Small intestine (tissue), 7 donors: ENCODE data around the gene DUS1L. TPM values are rescaled to one million over a fixed set of nuclear protein-coding genes. Genes with fewer than 3 reads are reported as not detected.

Source experiments
- DNase-seq, 2 donors: peaks; one replicate each; pipeline versions ENCODE4 v3.0.0 to v3.0.0-alpha.2; 2013
- FAIRE-seq: peaks from 2 replicates; lab custom pipeline; 2012; peaks lifted over from hg19 to GRCh38; lab: Jason Lieb, UNC
- H3K27ac ChIP-seq, 3 donors: one replicate each; pipeline ENCODE4 v1.5.1; 2013; ENCODE audit warnings: low read length in 2 of 3, mild to moderate bottlenecking in 2 of 3, control low read depth in 1 of 3, inconsistent platforms in 1 of 3, low read depth in 1 of 3, moderate library complexity in 1 of 3
- H3K27me3 ChIP-seq, 3 donors: one replicate each; pipeline ENCODE4 v1.6.1; 2013; ENCODE audit warnings: low read length in 3 of 3, inconsistent platforms in 1 of 3; ENCODE audit not compliant: control insufficient read depth in 3 of 3, insufficient read depth in 3 of 3
- H3K36me3 ChIP-seq, 3 donors: one replicate each; pipeline ENCODE4 v1.6.1; 2013; ENCODE audit warnings: low read length in 3 of 3, inconsistent platforms in 1 of 3, low read depth in 1 of 3, mild to moderate bottlenecking in 1 of 3, moderate library complexity in 1 of 3; ENCODE audit not compliant: control insufficient read depth in 3 of 3, insufficient read depth in 2 of 3
- H3K4me1 ChIP-seq, 3 donors: one replicate each; pipeline ENCODE4 v1.6.1; 2013; ENCODE audit warnings: low read length in 2 of 3, inconsistent platforms in 1 of 3, low read depth in 1 of 3, mild to moderate bottlenecking in 1 of 3, moderate library complexity in 1 of 3; ENCODE audit not compliant: control insufficient read depth in 3 of 3, insufficient read depth in 2 of 3
- H3K4me3 ChIP-seq, 3 donors: one replicate each; pipeline ENCODE4 v1.5.1; 2013; ENCODE audit warnings: low read length in 3 of 3, control low read depth in 1 of 3, inconsistent platforms in 1 of 3, low read depth in 1 of 3, mild to moderate bottlenecking in 1 of 3, moderate library complexity in 1 of 3
- H3K9me3 ChIP-seq, 2 donors: one replicate each; pipeline ENCODE4 v1.6.1; 2013; ENCODE audit warnings: low read depth in 1 of 2, low read length in 1 of 2; ENCODE audit not compliant: control insufficient read depth in 2 of 2, insufficient read depth in 1 of 2
- WGBS, 3 donors: extraction: QIAGEN DNeasy Blood & Tissue Kit; methylation state at CpG; one replicate each; pipeline ENCODE4 v1.1.7; 2013; 5-methylcytosine and 5-hydroxymethylcytosine counted together
- polyA plus RNA-seq, 4 donors: library from polyadenylated mRNA; stranded (reverse) in 3 of 4; unstranded in 1 of 4; fragments of 200-250 nt in 3 of 4; fragments of 120-200 nt in 1 of 4; gene quantifications; one replicate each; pipeline versions ENCODE4 v1.2.1 to v1.2.3, GENCODE V29; 2013
- donor health status: healthy with polysubstance abuse.
- donor health status: control.
- donor health status: control.
- donor health status: Bipolar disorder and iron deficiency.
- donor health status: healthy.

Gene DUS1L
- polyA plus RNA-seq, 4 donors = 86.6 to 170 (median 127) TPM

GRCh38 chr17:82081966-82082365 lies 16.4 kb upstream of the DUS1L start:
- H3K9me3 ChIP-seq = no peaks in the 10 kb centered on the region
- FAIRE-seq (no peak), DNase-seq (no peak)
- 91 to 93% (median 93%) methylated on average over 18 to 22 of the region's 22 CpGs for WGBS, 3 donors
- H3K27ac ChIP-seq = no peak overlapping the region
- no peaks in the 10 kb centered on the region for H3K27me3 ChIP-seq
- no peaks in the 10 kb centered on the region for H3K4me1 ChIP-seq
- H3K4me3 ChIP-seq = no peak overlapping the region
- H3K36me3 ChIP-seq = peaks cover 44 to 94% (median 44%) of the 10 kb centered on the region in 3 donors

- Histone ChIP-seq H3K4me1 (no peaks in the 10 kb centered on the region), H3K4me3 (no peak overlapping the region), H3K27me3 (no peaks in the 10 kb centered on the region), H3K9me3 (no peaks in the 10 kb centered on the region), H3K36me3 (peaks cover 43 to 91% (median 44%) of the 10 kb centered on the region in 3 donors), H3K27ac (no peak overlapping the region)
- DNase-seq (no peak), FAIRE-seq (no peak)
- 93 to 99% (median 96%) methylated on average over 17 to 20 of the region's 20 CpGs for WGBS, 3 donors
Measured at GRCh38 chr17:82081546-82081945, 15.9 kb upstream of the DUS1L start.

- Histone ChIP-seq H3K9me3 (no peaks in the 10 kb centered on the region), H3K27ac (no peak overlapping the region), H3K27me3 (no peaks in the 10 kb centered on the region), H3K4me1 (no peaks in the 10 kb centered on the region), H3K4me3 (no peak overlapping the region), H3K36me3 (peaks cover 39 to 85% (median 41%) of the 10 kb centered on the region in 3 donors)
- WGBS, 3 donors = 95 to 96% (median 96%) methylated on average over 44 of the region's 44 CpGs
- DNase-seq = no peak
- FAIRE-seq = no peak
Measured at GRCh38 chr17:82080789-82081464, 15.3 kb upstream of the DUS1L start.

- Histone ChIP-seq H3K4me1 (no peaks in the 10 kb centered on the region), H3K36me3 (peaks cover 33 to 78% (median 34%) of the 10 kb centered on the region in 3 donors), H3K27ac (no peak overlapping the region), H3K27me3 (no peaks in the 10 kb centered on the region), H3K9me3 (no peaks in the 10 kb centered on the region), H3K4me3 (no peak overlapping the region)
- no peak for FAIRE-seq
- DNase-seq = no peak
- WGBS, 3 donors = 90 to 96% (median 91%) methylated on average over 33 to 36 of the region's 36 CpGs
Measured at GRCh38 chr17:82080048-82080788, 14.6 kb upstream of the DUS1L start.

- Histone ChIP-seq H3K4me3 (no peak overlapping the region), H3K4me1 (no peaks in the 10 kb centered on the region), H3K9me3 (no peaks in the 10 kb centered on the region), H3K36me3 (peaks cover 30 to 67% (median 31%) of the 10 kb centered on the region in 3 donors), H3K27me3 (no peaks in the 10 kb centered on the region), H3K27ac (no peak overlapping the region)
- DNase-seq = no peak
- WGBS, 3 donors = 93 to 94% (median 94%) methylated on average over 38 to 47 of the region's 47 CpGs
- no peak for FAIRE-seq
Measured at GRCh38 chr17:82079001-82079677, 13.5 kb upstream of the DUS1L start.

- Histone ChIP-seq H3K4me3 (no peak overlapping the region), H3K27me3 (no peaks in the 10 kb centered on the region), H3K27ac (no peak overlapping the region), H3K4me1 (no peaks in the 10 kb centered on the region), H3K36me3 (peaks cover 25 to 60% (median 30%) of the 10 kb centered on the region in 3 donors), H3K9me3 (no peaks in the 10 kb centered on the region)
- DNase-seq (no peak), FAIRE-seq (no peak)
- 90 to 92% (median 90%) methylated on average over 18 of the region's 18 CpGs for WGBS, 3 donors
Measured at GRCh38 chr17:82078433-82078832, 12.8 kb upstream of the DUS1L start.

- WGBS, 3 donors = 56 to 67% (median 65%) methylated on average over 28 of the region's 28 CpGs
- no peaks in the 10 kb centered on the region for H3K9me3 ChIP-seq
- no peak for FAIRE-seq
- H3K27ac ChIP-seq = no peak overlapping the region
- no peaks in the 10 kb centered on the region for H3K4me1 ChIP-seq
- H3K4me3 ChIP-seq = no peak overlapping the region
- no peaks in the 10 kb centered on the region for H3K27me3 ChIP-seq
- H3K36me3 ChIP-seq = peaks cover 19 to 54% (median 25%) of the 10 kb centered on the region in 3 donors
- DNase-seq = peak in 1 of 2 donors; percentile 52
Measured at GRCh38 chr17:82077617-82078358, 12.2 kb upstream of the DUS1L start.
